HG03565 (cell line): Measurements from ENCODE around the gene TRAFD1.
"Not testable (repeated sequence)": the region's sequence is repeated elsewhere in the genome, so short reads cannot be mapped to it uniquely, and the experiment has no call there.

Source experiments
- ATAC-seq: cut with Tn5 transposase; IDR thresholded peaks from one replicate; pipeline ENCODE4 v1.9.1; 2021; ENCODE audit warnings: mild to moderate bottlenecking, moderate library complexity; ENCODE audit not compliant: unreplicated experiment

Gene TRAFD1

DNA sequence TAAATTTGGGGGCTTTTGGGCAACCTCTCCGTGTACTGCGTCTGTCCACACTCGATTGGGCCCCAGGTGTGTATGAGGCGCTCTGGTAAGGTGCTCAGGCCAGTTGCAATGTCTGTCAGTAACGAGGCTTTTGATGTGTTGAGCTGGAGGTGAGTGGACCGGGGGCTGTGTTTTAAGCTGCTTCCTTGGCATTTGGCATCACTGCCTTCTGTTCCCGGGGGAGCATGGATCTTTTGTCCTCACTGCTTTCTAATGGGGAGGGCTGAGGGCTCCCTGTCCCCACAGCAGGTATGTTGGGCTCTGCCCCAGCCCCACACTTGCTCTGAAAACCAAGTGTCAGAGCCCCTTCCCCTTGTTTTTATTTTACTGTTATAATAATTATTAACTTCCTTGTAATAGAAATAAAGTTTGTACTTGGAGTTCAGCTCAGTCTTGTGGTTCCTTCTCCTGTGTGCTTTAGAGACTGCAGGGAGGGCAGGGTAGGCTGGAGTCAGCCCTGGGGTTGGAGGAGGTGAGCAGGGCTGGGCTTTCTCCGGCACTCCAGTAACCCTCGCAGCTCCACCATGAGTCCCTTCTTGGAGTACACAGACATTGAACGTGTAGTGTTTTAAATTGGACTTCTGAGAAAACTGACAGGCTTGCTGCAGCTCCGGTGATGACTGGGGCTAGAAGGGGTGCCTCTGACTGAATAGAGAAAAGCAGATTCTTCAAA lies 28.0 kb downstream of the TRAFD1 start:
- no peak for ATAC-seq

DNA sequence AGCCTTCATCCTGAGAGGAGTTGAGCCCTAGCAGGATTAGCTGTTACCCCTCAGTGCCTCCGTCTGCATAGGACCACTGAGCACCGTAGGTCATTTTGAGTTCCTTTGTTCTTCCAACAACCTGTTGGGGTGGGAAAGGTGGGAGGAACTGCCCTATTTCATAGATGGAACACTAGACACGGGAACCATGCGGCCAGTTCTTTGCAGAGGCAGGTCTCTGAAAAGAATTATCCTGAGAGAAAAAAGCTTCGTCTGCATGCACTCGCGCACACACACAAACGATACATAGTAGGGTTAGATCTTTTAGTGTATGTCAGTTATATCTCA lies 28.5 kb downstream of the TRAFD1 start:
- ATAC-seq: no peak

DNA sequence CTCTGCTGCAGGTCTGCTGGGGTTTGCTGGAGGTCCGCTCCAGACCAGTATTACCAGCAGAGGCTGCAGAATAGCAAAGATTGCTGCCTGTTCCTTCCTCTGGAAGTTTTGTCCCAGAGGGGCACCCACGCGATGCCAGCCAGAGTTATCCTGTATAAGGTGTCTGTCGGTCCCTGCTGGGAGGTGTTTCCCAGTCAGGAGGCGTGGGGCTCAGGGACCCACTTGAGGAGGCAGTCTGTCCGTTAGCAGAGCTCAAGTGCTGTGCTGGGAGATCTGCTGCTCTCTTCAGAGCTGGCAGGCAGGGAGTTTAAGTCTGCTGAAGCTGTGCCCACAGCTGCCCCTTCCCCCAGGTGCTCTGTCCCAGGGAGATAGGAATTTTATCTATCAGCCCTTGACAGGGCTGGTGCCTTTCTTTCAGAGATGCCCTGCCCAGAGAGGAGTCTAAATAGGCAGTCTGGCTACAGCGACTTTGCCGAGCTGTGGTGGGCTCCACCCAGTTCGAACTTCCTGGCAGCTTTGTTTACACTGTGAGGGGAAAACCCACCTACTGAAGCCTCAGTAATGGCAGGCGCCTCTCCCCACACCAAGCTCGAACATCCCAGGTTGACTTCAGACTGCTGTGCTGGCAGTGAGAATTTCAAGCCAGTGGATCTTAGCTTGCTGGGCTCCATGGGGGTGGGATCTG lies 33.2 kb downstream of the TRAFD1 start:
- ATAC-seq: not testable (repeated sequence)

DNA sequence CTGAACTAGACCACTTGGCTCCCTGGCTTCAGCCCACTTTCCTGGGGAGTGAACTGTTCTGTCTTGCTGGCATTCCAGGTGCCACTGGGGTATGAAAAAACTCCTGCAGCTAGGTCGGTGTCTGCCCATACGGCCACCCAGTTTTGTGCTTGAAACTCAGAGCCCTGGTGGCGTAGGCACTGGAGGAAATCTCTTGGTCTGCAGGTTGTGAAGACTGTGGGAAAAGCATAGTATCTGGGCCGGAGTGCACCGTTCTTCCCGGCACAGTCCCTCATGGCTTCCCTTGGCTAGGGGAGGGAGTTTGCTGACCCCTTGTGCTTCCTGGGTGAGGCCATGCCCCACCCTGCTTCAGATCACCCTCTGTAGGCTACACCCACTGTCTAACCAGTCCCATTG lies 33.8 kb downstream of the TRAFD1 start:
- ATAC-seq: no peak

GRCh38 chr12:112160611-112161010 lies 35.3 kb downstream of the TRAFD1 start:
- ATAC-seq: no peak

GRCh38 chr12:112161711-112162110 lies 36.4 kb downstream of the TRAFD1 start:
- ATAC-seq: no peak

DNA sequence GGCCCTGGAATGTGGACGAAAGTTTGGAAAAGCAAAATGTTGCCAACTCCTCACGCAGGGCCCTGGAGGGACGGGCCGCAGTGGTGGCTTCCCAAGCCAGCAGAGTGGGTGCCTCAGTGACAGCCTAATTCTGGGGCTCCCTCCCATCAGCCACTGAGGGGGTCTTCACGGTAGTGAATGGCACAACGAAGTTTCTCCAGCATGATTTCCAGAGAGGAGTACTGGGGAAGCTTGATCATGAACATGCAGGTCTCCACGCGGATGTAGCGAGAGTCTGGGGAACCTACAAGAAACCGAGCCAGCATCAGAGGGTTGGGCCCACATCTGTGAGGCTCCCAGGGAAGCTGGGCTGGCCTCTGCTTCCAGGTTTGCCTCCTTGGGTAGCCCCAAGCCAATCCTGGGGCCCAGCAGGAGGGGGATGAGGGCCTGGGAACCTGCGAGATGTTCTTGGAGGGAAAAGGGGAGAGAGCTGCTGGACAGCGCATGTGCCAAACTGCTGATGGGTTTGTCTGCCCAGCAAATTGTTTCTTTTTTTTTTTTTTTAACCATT lies 37.0 kb downstream of the TRAFD1 start:
- no peak for ATAC-seq

- ATAC-seq: no peak
These were observed 37.7 kb downstream of the TRAFD1 start for GRCh38 chr12:112163056-112163455.

- no peak for ATAC-seq
These were observed 38.2 kb downstream of the TRAFD1 start for GRCh38 chr12:112163471-112163991.

- no peak for ATAC-seq
These were observed 38.8 kb downstream of the TRAFD1 start for GRCh38 chr12:112164011-112164660.

DNA sequence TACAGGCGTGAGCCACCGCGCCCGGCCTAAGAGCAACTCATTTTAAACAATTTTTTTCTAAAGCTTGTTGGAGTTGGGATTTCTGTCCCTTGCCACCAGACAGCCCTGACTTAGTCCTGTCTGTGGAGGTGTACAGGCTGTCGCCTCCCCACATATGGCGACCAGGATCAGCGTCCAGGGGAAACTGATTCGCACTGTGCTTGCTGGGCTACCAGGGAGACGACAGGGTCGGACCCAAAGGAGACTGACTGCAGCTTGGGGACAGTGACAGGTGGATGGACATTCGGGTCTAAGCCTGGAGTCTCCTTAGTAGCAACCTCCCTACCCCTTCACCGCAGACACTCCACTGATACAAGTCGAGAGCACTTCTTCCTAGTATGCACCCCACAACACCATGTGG lies 40.3 kb downstream of the TRAFD1 start:
- no peak for ATAC-seq

DNA sequence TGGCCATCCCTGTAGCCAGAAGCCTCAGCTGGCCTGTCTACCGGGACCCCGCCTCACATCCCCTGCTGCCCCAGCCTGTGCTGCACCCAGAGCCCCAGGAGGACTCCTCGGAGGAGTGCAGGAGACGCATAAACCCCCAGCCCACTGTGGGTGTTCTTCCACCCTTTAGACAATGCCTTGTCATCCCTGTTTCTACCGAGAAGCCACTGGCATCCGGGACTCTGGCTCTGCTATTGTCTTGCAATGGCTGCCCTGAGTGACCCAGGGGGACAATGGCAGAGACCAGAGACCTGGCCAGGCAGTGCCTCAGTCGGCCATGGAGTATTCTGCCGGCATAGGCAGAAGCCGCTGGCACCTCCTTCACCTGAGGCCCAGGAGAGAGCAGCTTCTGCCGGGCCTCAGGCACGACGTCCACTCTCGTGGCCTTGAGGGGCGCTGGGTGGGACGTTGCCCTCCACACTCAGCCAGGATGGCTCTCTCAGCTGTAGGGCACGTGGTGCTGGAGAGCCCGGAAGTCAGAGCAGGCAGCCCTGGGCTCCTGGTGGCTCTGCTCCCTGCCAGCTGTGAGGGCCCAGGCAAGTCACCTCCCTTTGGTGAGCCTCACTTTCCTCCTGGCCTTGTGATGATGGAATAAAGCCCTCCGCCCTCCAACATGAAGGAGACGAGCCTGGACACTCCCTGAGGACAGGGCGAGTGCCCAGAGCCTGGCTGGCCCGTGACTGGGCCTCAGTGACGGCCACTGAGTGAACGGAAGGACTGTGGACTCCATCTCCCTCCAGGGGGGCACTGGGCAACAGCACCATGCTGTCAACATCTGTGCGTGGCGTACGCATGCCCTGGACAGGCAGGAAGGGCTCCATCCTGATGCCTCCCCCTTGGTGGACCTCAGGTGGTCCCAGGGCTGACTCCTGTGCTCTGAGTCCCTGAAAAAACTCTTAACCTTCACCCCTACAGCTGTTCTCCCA lies 41.0 kb downstream of the TRAFD1 start:
- no peak for ATAC-seq

- ATAC-seq: no peak
These were observed 41.7 kb downstream of the TRAFD1 start for GRCh38 chr12:112167031-112167461.

- ATAC-seq: no peak
These were observed 42.6 kb downstream of the TRAFD1 start for GRCh38 chr12:112167718-112168525.

- ATAC-seq: no peak
These were observed 43.2 kb downstream of the TRAFD1 start for GRCh38 chr12:112168561-112168971.

DNA sequence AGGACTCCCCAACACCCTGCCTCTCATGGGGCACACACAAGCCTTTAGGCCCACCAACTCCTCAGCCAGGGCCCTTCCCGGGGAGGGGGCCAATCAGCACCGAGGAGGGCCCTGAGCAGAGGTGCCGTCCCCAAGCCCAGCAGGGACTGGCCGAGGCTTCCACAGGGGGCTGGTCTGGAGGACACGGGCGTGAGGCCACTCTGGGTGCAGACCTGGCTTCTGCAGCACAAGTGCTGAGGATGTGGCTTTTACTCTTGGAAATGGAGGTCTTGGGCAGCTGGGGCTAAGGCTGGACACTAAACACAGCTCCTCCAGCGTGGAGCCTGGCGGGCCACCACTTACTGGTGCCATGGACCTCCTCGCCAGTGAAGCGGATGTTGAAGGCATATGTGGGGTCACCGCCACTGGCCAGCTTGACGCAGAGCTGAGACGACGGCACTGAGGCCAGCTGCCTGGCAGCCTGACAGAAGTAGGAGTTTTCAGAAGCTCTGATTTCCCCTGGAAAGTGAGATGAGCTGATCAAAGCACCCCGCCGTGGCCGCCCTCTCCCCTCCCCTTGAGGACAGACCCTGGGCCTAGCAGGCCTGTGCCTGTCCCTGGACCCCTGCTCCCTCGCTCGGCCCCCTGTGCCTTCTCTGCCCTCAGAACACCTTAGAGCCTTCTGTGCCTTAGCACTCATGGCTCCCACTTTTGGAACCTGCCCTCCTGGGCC lies 44.0 kb downstream of the TRAFD1 start:
- ATAC-seq: no peak

DNA sequence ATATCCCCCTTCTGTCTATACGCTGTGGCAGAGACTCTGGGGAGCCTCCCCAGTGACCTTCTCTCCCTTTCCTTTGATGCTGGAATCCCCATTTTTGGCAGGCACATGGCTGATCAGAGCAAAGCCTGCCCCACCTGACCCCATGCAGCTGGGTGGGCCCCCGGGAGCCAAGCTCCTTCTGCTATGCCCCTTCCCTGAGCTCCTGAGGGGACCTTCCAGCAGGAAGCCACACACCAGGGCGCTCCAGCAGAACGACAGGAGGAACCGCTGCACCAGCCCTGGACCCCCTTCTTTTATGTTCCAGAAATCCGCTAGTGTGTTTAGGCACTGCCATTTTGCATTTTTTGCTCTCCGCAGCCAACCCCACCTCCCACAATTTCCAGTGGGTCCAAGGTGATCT lies 44.6 kb downstream of the TRAFD1 start:
- ATAC-seq: no peak

DNA sequence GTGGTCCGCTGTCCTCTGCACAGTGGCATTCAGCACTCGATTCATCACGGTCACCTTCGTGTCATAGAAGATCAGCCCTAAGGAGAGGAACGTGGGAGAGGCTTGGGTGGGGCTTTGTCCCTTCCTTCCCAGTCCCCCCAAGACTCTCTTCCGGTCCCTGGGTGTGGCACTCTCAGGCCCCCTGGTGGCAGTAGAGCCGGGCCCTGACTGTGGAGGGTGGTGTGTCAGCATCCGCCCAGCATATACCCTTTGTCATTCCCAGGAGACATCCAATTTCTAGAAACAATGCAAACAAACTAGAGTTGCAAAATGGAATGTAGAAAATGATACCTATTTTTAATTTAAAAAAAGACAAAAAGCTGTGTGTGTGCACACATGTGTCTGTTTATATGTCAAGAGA lies 45.0 kb downstream of the TRAFD1 start:
- ATAC-seq: no peak

- no peak for ATAC-seq
These were observed 45.7 kb downstream of the TRAFD1 start for GRCh38 chr12:112170971-112171596.
